ENCODE data around the gene LYPD8. TPM values are rescaled to one million over a fixed set of nuclear protein-coding genes. Genes with fewer than 3 reads are reported as not detected.

LYPD8 gene
- total RNA-seq, 4 donors from 2014 or later: not detected

DNA sequence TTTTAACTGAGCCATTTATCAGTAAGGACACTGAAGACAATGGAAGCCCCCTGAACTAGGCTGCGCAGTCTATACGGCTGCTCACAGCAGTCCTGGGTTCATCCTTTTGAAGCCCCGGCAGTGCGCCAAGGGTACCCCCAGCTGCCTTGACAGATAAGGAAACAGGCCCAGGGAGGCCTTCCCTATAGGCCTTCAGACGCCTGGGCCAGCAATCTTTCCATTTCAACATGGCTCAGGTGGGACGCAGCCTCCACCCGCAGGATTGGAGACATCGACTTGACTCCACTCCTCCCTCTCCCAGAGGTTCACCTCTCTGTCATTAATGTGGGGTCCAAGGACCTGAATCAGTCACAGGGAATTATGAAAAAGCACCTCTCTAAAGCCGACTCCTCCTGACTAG, 2.8 kb upstream of the LYPD8 start:
- H3K9me3 ChIP-seq: no peaks in the 10 kb centered on the region
- no peak for TF ChIP-seq POLR2A (IDR thresholded peaks at IDR 0.05)
- TF ChIP-seq, protein P1, sequence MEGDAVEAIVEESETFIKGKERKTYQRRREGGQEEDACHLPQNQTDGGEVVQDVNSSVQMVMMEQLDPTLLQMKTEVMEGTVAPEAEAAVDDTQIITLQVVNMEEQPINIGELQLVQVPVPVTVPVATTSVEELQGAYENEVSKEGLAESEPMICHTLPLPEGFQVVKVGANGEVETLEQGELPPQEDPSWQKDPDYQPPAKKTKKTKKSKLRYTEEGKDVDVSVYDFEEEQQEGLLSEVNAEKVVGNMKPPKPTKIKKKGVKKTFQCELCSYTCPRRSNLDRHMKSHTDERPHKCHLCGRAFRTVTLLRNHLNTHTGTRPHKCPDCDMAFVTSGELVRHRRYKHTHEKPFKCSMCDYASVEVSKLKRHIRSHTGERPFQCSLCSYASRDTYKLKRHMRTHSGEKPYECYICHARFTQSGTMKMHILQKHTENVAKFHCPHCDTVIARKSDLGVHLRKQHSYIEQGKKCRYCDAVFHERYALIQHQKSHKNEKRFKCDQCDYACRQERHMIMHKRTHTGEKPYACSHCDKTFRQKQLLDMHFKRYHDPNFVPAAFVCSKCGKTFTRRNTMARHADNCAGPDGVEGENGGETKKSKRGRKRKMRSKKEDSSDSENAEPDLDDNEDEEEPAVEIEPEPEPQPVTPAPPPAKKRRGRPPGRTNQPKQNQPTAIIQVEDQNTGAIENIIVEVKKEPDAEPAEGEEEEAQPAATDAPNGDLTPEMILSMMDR (IDR thresholded peaks at IDR 0.05): no peak
- H3K27me3 ChIP-seq: no peaks in the 10 kb centered on the region
- no peaks in the 10 kb centered on the region for H3K4me1 ChIP-seq
- 83 to 100% methylated on average over 4 to 7 of the region's 9 CpGs for WGBS, 2 donors
- no peak for DNase-seq
- H3K36me3 ChIP-seq: no peaks in the 10 kb centered on the region
- intact Hi-C loops (cut with DNase I): no loop called here
- H3K27ac ChIP-seq: no peak overlapping the region
- H3K4me3 ChIP-seq: no peak overlapping the region

- intact Hi-C loops (cut with DNase I): no loop called here
- WGBS, 2 donors: 50 to 76% methylated on average over 4 to 5 of the region's 5 CpGs
- Histone ChIP-seq H3K36me3 (no peaks in the 10 kb centered on the region), H3K4me3 (no peak overlapping the region), H3K4me1 (no peaks in the 10 kb centered on the region), H3K9me3 (no peaks in the 10 kb centered on the region), H3K27me3 (no peaks in the 10 kb centered on the region), H3K27ac (no peak overlapping the region)
- no peak for DNase-seq
- TF ChIP-seq, protein P1 (IDR thresholded peaks at IDR 0.05): no peak
- TF ChIP-seq POLR2A (IDR thresholded peaks at IDR 0.05): no peak
Observed at GRCh38 chr1:248757784-248758195, 2.2 kb upstream of the LYPD8 start.

DNA sequence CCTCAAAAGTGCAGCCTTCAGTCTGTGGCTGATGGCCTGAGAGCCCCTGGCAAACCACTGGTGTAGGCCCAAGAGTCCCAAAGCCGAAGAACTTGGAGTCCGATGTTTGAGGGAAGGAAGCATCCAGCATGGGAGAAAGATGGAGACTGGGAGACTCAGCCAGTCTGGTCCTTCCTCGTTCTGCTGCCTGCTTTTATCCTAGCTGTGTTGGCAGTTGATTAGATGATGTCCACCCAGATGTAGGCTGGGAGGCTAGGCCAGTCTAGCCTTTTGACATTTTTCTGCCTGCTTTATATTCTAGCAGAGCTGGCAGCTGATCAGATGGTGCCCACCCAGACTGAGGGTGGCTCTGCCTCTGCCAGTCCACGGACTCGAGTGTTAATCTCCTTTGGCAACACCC, 1.1 kb upstream of the LYPD8 start:
- no peak overlapping the region for H3K27ac ChIP-seq
- no peak for DNase-seq
- intact Hi-C loops (cut with DNase I): no loop called here
- TF ChIP-seq POLR2A (IDR thresholded peaks at IDR 0.05): no peak
- TF ChIP-seq, protein P1 (IDR thresholded peaks at IDR 0.05): no peak
- no peaks in the 10 kb centered on the region for H3K4me1 ChIP-seq
- 64 to 67% methylated on average over 3 to 5 of the region's 5 CpGs for WGBS, 2 donors
- H3K4me3 ChIP-seq: no peak overlapping the region
- no peaks in the 10 kb centered on the region for H3K27me3 ChIP-seq
- no peaks in the 10 kb centered on the region for H3K9me3 ChIP-seq
- no peaks in the 10 kb centered on the region for H3K36me3 ChIP-seq

DNA sequence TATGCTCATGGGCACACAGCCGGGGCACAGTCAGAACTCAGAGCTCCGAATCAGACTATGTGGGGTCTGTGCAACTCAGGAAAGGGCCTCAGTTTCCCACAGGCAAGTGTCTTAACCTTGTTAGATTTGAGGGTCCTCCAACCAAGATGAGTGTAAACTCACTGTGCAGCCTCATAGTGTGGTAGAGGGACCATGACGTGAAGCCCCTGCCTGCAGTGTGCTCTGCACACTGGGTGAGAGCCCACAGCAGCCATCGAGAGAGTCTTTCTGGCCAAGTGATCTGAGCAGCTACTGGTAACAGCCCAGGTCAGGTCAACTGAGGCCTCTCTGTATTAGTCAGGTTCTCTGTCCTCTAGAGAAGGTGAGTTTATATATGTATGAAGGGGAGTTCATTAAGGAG, 592 bp upstream of the LYPD8 start:
- DNase-seq: no peak
- H3K36me3 ChIP-seq: no peaks in the 10 kb centered on the region
- H3K9me3 ChIP-seq: no peaks in the 10 kb centered on the region
- 83 to 89% methylated on average over 2 to 4 of the region's 4 CpGs for WGBS, 2 donors
- H3K4me3 ChIP-seq: no peak overlapping the region
- H3K4me1 ChIP-seq: no peaks in the 10 kb centered on the region
- TF ChIP-seq, protein P1 (IDR thresholded peaks at IDR 0.05): no peak
- TF ChIP-seq POLR2A (IDR thresholded peaks at IDR 0.05): no peak
- no peaks in the 10 kb centered on the region for H3K27me3 ChIP-seq
- intact Hi-C loops (cut with DNase I): no loop called here
- H3K27ac ChIP-seq: no peak overlapping the region

DNA sequence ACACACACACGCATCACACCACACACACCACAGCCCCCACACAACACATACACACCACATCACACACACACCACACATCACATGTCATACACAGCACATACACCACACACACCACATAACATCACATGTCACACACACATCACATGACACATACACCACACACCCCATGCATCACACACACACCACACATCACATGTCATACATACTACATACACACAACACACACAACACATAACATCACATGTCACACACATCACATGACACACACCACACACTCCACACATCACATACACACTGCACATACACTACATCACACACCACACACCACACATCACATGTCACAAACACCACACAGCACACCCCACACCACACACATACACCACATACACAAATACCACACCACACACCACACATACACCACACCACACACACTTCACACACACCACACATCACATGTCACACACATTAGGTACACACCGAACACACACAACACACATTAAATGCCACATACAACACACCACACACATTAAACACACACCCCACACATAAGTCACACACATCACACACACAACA, 1.8 kb downstream of the LYPD8 start:
- no peak overlapping the region for H3K4me3 ChIP-seq
- DNase-seq: no peak
- no peak for TF ChIP-seq POLR2A (IDR thresholded peaks at IDR 0.05)
- TF ChIP-seq, protein P1 (IDR thresholded peaks at IDR 0.05): no peak
- H3K4me1 ChIP-seq: no peaks in the 10 kb centered on the region
- intact Hi-C loops (cut with DNase I): no loop called here
- no peaks in the 10 kb centered on the region for H3K9me3 ChIP-seq
- H3K27ac ChIP-seq: no peak overlapping the region
- no peaks in the 10 kb centered on the region for H3K27me3 ChIP-seq
- no peaks in the 10 kb centered on the region for H3K36me3 ChIP-seq
- 98 to 100% methylated on average over 2 of the region's 2 CpGs for WGBS, 2 donors
